Gastroesophageal sphincter (tissue), 3 donors: ENCODE results near the gene CLSTN2.

Source experiments
- EP300 ChIP-seq: sonication (generic); formaldehyde crosslinking; IDR thresholded peaks from one replicate; pipeline ENCODE4 v1.6.1; 2017; ENCODE audit warnings: antibody characterized with exemption, mild to moderate bottlenecking
- TF ChIP-seq, protein P1 (sequence below), 4 experiments: fragments of 200-600 bp in 2 of 4; fragments of 450-650 bp in 2 of 4; sonication (generic) in 1 of 4; IDR thresholded peaks; one replicate each; pipeline ENCODE4 v1.5.1; 2017 to 2019; ENCODE audit warnings: antibody characterized with exemption in 4 of 4, mild to moderate bottlenecking in 2 of 4, moderate library complexity in 2 of 4

DNA sequence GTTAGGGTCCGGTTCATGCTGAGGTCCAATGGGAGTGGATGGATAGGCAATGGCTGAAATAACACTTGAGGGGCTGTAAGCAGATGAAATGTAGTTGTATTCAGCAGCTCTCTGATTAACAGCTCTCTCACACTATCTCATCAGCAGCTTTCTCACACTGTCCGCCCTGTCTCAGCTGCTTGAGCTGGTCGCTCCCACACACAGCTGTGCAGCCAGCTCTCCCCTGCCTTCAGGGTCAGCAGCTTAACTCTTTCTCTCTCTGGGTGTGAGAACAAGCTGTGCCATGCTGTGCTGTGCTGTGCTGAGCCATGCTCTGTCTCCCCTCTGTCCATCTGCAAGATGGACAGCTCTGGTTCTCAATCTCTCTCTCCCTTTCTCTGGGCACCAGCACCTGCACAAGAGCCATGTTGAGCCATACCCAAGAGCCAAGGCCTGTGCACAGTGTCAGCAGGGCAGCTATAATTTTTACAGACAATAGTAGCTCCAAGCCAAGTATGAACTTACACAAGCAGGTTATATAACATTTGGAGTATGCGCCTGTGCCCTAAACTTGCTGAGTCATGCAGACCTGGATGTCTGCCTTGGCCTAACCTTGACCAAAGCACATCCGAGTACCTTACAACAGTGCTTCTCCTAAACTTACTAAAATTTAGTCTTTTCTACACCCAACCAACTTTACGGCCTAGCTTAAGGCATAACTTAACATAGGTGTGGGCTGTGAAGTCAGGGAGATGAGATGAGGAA lies 451.5 kb downstream of the CLSTN2 start:
- no peak for TF ChIP-seq EP300
- TF ChIP-seq, protein P1, sequence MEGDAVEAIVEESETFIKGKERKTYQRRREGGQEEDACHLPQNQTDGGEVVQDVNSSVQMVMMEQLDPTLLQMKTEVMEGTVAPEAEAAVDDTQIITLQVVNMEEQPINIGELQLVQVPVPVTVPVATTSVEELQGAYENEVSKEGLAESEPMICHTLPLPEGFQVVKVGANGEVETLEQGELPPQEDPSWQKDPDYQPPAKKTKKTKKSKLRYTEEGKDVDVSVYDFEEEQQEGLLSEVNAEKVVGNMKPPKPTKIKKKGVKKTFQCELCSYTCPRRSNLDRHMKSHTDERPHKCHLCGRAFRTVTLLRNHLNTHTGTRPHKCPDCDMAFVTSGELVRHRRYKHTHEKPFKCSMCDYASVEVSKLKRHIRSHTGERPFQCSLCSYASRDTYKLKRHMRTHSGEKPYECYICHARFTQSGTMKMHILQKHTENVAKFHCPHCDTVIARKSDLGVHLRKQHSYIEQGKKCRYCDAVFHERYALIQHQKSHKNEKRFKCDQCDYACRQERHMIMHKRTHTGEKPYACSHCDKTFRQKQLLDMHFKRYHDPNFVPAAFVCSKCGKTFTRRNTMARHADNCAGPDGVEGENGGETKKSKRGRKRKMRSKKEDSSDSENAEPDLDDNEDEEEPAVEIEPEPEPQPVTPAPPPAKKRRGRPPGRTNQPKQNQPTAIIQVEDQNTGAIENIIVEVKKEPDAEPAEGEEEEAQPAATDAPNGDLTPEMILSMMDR (IDR thresholded peaks at IDR 0.05), result no peak
